K562 (cell line): Measurements from ENCODE around the gene RPL7A. TPM values are rescaled to one million over a fixed set of nuclear protein-coding genes. Genes with fewer than 3 reads are reported as not detected.

Experiments
- CSDE1 ChIP-seq, 2 experiments: fragments of 450-650 bp; IDR thresholded peaks; 2 replicates each; pipeline ENCODE4 v1.6.1; 2016; ENCODE audit warnings: mild to moderate bottlenecking in 1 of 2
- FOXK1 ChIP-seq: sonication (generic); formaldehyde crosslinking; IDR thresholded peaks from 2 replicates; pipeline ENCODE4 v1.8.0; 2022; ENCODE audit warnings: missing genetic modification reagents, mild to moderate bottlenecking, borderline replicate concordance
- MEF2D ChIP-seq: conservative IDR thresholded peaks from 2 replicates; pipeline ENCODE4 v1.6.1; 2016; ENCODE audit warnings: low read depth, missing genetic modification characterization, missing compliant biosample characterization
- MGA ChIP-seq: fragments of 450-650 bp; IDR thresholded peaks from 2 replicates; pipeline ENCODE4 v1.6.1; 2016; ENCODE audit warnings: mild to moderate bottlenecking, moderate library complexity
- SMAD1 ChIP-seq: fragments of 150-350 bp; IDR thresholded peaks from 2 replicates; pipeline ENCODE4 v1.6.1; 2014; ENCODE audit warnings: low read length, low read depth; ENCODE audit not compliant: partially characterized antibody
- TARDBP ChIP-seq: fragments of 450-650 bp; IDR thresholded peaks from 2 replicates; pipeline ENCODE4 v1.6.1; 2016
- TRIM28 ChIP-seq: fragments of 450-650 bp; IDR thresholded peaks from 2 replicates; pipeline ENCODE4 v1.6.1; 2017
- TSHZ1 ChIP-seq: fragments of 250-450 bp; sonication (Bioruptor Pico); IDR thresholded peaks from 2 replicates; pipeline ENCODE4 v1.4.0; 2020; ENCODE audit warnings: mild to moderate bottlenecking, moderate library complexity
- polyA plus RNA-seq, 8 experiments: library from polyadenylated mRNA; depleted of rRNA in 4 of 8; stranded (reverse) in 5 of 8; unstranded in 3 of 8; fragments of >200 nt; fragmentation: Nextera tagmentation in 2 of 8; fragmentation: Illumina TruSeq in 1 of 8; extraction: Ambion mirVana in 2 of 8; extraction: Trizol in 1 of 8; gene quantifications; 2 replicates each; pipeline versions ENCODE4 v1.2.1 to v1.2.3, GENCODE V29; 2011 to 2014; ENCODE audit warnings: inconsistent platforms in 1 of 8, missing spikeins in 1 of 8
- total RNA-seq, 7 experiments: library from RNA; depleted of rRNA in 6 of 7; stranded (reverse); fragments of >200 nt in 6 of 7; fragmentation: Illumina TruSeq in 2 of 7; extraction: Trizol in 2 of 7; gene quantifications; 2 replicates each; pipeline versions ENCODE4 v1.2.1 to v1.2.3, GENCODE V29; 2011 to 2021; ENCODE audit warnings: low replicate concordance in 1 of 7

RPL7A gene
- total and polyA plus RNA-seq, 9 of the 15 experiments (the other 6 are each of a cell fraction or from before 2014, with no cell fraction given): 1,935 to 3,760 (median 2,652) TPM

- TF ChIP-seq CSDE1 (IDR thresholded peaks at IDR 0.05) (peak in 1 of 2 experiments; percentile 10; a peak in 1 of 4 replicates), TARDBP (0 out of 2 replicates have a peak, but pooled peaks have one; percentile 40), SMAD1 (peak; percentile 89), TSHZ1 (CRISPR knock-in tag) (no peak), TRIM28 (no peak), MGA (peak; percentile 54), MEF2D (tag) (no peak), FOXK1 (no peak)
Measured at GRCh38 chr9:133347985-133348717, at the start of gene RPL7A, which contains the start of gene MED22 (continued).
